Cortex of kidney (tissue), 1 donor: Measurements from ENCODE around the gene KCNJ5.

ENCODE experiments used
- DNase-seq: peaks from one replicate; lab custom pipeline; 2025; lab: John Stamatoyannopoulos, UW

The KCNJ5 gene

DNA sequence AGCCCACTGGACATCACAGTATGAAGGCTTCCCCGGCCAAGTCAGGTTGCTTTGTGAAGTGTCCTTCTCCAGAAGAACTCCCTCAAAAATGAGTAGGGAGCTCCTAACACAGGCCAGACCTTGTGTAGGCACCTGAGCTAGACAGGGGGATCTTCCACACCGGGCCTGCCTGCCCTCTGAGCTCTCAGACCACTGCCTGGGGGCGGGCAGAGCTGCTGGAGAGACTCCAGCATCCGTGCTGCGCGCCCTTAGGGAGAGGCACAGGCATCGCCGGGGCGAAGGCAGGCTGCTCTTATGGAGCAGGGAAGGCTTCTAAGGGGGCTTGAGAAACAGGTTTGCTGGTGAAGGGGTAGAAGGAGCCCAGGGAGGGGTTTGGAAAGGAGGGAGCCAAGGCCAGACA, 4.4 kb downstream of the KCNJ5 start:
- DNase-seq, result no peak

DNA sequence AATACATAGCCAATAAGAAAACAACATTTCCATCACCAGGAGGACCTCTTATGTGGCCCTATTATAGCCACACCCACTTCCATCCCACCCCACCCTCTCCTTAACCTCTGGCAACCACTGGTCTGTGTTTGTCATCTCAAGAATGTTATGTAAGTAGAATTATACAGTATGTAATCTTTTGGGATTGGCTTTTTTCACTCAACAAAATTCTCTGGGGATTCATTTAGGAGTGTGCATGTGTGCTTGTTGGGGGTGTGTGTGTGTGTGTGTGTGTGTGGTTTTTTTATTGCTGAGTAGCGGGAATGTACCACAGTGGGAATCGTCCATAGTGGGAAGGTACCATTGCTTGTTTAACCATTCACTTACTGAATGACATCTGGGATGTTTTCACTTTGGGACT, 5.2 kb downstream of the KCNJ5 start:
- DNase-seq, result no peak

DNA sequence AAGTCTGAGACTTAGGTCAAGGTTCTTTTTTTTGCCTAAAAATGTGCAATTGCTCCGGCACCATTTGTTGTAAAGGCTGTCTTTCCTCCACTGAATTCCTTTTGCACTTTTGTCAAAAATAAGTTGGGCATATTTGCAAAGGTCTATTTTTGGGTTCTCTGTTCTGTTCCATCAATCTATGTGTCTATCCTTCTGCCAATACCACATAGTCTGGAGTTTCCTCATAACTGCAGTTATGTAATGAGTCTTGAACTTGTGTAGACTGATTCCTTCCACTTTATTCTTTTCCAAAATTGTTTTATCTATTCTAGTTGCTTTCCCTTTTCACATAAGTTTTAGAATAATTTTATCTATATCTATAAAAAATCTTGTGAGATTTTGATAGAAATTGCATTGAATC, 6.7 kb downstream of the KCNJ5 start:
- DNase-seq, result no peak

DNA sequence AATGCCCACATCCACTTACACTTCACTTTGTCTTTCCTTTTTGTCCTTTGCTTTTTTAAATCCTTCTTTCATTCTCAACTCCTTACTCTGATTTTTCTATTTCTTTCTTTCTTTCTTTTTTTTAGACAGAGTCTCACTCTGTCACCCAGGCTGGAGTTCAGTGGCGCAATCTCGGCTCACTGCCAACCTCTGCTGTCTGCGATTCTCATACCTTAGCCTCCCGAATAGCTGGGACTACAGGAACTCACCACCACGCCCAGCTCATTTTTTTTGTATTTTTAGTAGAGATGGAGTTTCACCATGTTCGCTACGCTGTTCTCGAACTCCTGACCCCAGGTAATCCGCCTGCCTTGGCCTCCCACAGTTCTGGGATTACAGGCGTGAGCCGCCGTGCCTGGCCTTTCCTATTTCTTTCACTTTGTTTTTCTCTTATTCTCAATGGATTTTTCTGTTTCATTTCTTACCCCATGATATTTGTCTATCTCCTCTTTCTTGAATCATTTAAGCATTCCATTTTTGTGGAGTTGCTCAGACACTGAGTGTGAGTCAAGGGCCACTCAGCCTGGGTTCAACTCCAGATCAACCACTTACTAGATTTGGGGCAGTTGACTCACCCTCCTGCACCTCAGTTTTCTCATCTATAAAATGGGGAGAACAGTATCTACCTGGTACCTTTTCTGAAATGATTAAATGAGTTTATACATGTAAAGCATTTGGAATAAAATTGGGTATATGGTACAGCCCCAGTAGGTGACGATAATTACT, 7.6 kb downstream of the KCNJ5 start:
- DNase-seq, result no peak

DNA sequence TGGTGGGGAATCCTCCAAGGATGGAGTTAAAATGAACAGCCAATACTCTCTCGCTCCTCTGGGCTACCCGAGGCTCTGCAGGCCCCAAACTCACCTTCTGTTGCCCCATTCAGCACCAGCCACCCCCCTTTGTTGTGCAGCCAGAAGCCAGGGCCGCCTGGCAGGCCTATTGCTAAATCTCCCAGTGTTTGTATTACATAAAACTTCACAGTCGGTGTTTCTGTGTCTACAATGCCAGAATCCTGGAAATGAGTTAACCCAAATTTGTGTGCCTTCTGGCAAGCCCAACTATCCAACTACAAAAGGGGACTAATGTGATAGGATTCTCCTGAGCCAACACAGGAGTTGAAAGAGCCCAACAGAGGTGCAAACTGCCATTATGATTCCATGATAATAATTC, 9.3 kb downstream of the KCNJ5 start:
- no peak for DNase-seq

DNA sequence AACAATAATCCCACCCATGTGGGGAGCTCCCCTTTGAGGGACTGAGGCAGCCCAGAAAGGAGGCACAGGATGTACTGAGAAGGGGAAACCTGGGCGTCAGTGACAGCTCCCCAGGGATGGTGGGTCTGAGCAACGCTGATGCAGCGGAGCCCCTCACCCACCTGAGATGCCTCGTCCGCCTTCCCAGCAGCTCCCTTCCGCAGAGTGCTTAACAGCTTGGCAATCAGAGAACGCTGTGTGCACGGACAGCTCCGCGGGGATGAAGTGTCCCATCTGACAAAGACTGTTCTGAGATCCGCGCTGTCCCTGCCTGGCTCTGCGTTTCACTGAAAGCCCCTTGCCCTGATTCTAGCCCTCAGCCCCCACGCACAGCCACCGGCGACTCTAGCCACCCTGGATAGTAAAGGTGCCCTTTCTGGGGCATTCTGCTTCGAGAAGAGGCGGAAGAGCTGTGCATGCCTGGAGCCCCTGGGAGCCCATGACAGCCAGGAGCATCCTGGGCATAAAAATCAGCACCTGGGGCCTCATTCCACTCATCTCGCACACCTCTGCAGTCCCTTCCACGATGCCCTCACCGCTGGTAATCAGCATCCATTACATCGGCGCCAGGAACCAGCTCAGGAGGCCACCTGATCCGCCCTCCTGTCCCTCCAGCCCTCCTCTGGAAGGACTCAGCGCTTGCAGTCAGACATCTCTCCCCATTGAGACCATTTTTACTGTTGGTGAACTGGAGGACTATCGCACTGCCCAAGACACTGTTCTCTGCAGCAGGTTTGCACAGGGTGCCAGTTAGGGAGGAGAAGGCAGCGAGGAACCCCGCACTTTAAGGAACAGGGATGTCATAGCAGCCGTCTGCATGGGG, 10.7 kb downstream of the KCNJ5 start:
- no peak for DNase-seq

DNA sequence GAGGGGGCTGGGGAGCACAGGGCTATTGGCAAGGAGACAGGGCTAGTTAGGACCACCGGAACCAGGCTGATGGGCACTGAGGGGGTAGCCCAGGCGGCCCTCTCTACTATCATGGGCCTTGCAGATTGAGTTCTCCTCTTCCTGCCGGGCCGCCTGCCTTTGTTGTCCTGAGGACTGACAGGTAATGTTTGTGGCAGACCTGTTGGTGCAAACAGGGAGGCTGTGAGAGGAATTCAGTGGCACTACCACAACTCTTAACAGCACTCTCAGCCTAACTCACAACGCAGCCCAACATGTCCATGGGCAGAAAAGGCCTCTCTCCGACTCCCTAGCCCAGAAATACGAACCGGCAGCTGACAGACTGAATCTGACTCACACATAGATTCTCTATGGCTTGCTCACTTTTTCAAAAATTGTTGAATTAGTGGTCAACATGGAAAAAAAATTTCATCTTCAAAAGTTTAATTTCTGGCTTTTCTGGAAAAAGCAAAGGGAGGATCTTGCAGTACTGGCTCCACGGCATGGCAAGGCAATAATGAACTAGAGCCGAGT, 11.4 kb downstream of the KCNJ5 start:
- DNase-seq, result no peak

DNA sequence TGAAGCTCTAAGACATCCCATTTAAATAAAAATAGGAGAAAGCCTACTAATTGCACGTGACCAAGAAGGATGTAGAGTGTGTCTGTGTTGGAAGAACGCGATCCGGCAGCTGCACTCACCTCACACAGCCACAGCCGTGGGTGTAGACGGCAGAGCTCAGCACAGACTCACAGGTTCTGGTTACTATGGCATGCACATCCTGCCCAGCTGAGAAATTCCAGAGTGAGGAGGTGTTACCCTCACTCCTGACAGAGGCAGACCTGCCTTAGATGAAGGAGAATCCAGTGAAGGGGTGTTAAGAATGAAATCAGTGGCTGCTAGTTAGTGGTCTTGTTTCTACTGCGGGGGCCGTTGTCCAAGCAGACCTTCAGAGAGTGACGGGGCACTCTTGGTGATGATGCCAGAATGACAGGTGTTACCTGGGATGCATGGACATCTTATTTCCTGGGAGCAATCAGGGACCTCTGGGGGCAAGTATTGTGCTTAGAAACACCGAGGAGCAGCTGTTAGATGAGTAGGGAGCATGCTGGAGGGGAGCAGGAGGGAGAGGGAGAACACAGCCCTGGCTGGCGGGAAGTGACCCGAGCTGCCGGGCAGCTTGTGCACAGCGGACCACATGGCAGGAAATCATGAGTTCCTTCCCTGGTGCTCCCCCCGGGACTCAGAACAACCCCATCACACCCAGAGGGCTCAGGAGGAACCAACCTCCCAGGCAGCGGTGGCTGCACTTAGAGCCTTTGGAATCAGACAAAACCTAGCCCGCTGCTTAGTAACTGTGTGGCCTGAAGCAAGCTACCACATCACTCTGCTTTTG, 12.3 kb downstream of the KCNJ5 start:
- DNase-seq, result no peak

DNA sequence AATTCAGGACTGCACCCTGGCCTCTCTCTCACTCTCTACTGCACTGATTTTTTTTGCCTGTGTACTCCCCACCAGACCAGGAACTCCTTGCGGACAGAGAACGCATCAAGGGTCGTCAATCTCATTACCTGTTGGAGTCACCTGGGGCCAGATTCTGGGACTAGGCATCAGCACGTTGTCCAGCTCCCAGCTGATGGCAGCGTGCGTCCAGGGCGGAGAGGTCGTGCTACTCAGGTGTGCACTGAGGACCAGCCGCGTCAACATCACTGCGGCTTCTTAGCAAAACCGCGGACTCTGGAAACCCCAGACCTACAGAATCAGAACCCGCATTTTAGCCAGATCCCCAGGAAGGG, 13.1 kb downstream of the KCNJ5 start:
- DNase-seq, result no peak

DNA sequence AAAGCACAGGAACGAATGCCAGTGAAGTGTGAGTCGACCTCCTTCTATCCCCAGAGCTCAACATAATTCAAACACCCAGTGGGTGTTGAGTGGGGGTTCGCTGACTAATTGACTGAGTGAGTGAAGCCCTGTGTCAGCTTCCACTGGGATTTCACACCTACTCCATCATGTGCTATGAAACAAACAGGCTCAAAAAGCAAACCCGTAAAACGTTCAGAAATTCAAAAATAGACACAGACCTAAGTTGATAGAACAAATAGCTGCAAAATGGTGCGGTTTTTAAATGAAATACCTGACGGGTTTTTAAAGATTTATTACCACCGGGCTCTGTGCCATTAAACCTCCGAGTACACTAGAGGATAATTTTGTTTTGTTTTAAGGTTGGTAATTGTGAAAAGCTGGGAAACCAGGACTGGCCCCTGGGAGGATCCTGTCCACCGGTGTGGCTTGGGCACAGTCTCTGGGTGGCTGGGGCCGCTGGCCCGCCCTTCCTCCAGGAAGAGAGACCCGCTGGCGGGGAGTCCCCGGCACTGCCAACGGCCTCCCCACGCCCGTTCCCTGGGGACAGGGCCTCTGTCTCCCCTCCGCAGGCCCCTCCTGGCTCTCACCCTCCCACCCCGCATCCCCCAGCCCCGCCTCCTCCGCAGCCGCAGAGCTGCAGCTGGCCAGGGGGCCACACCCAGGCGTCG, 13.6 kb downstream of the KCNJ5 start:
- no peak for DNase-seq

DNA sequence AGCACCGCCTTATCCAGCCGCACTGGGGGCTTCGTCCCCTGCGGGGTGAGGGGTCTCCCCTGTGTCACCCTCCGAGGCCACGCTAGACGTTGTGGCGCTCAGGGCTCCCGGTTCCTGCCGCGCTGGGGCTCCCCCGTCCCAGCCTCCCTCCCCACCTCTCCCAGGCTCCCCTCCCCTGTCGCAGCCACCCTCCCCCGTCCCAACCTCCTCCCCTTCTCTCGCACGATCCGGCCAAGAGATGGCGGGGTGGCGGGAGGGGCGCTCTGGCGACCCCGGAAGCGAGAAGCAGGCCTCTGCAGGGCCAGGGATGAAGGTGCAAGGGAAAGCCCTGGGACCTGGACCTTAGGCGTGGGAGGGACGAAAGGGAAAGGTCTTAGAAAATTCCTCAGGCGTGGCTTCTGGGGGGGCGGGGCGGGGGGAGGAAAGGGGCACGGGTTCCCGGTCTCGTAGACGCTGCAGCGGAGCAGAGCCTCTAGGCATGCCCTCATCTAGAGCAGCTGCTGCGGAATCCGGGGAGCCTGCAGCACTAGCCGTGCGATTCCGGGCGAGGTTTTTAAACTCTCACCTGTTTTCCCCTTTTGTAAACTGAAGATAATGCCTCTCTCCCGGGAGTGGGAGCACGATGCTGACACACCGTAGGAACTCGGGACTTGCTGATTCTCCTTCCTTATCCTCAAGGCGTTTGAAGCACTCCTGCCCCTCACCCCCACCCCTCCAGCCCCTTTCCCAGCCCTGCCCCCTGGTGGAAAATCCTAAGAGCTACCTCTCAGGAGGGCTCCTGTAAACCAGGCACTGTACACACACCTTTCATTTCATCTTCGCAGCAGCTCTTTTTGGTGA, 14.4 kb downstream of the KCNJ5 start:
- no peak for DNase-seq

DNA sequence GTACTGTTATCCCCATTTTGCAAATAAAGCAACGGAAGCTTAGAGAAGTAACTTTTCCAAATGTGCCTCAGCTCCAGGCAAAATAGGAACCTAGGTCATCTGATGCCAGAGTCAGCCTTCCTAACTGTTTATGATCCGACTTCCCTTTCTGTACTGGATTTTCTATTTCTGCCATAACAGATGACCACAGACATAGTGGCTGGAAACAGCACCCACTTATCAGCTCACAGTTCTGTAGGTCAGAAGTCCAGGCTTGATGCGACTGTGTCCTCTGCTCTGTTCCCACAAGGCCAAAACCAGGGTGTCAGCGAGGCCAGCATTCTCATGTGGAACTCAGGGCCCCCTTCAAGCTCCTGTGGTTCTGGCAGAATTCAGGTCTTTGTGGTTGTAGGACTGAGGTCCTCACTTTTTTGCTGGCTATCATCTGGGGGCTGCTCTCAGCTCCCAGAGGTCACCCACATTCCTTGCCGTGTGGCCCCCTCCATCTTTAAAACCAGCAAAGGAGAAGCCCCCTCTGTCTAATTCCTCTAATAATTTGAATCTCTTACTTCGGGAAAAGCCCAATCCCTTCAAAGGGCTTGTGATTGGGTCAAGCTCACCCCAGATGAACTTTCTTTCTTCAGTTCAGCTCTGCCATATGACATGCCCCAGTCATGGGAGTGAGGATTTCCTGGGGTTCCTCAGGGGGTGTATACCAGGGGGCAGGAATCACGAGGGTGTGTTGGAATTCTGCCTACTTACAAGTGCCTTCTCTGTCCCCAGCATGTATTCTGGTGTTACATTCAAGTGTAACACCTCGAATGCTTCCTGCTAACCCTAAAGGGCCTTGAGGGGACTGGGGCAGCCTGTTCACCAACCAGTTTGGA, 15.3 kb downstream of the KCNJ5 start:
- DNase-seq, result no peak

DNA sequence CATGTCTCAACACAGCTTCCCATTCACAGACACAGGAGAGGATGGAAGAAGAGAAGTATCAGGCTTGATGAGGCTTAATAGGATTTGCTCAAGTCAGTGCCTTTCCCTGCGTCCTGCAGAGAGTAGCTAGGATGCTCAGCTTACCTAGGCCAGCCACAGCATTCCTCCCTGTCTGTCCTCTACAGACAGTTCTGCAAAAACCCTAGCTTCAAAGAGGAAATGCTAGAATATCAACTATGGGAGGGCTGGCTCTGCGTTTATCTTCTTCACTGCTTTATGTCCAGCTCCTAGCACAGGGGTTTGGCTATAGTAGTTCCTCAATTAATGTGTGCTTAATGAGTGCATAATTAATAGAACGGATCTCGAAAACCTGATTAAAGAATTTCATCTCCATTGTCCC, 16.4 kb downstream of the KCNJ5 start:
- no peak for DNase-seq

DNA sequence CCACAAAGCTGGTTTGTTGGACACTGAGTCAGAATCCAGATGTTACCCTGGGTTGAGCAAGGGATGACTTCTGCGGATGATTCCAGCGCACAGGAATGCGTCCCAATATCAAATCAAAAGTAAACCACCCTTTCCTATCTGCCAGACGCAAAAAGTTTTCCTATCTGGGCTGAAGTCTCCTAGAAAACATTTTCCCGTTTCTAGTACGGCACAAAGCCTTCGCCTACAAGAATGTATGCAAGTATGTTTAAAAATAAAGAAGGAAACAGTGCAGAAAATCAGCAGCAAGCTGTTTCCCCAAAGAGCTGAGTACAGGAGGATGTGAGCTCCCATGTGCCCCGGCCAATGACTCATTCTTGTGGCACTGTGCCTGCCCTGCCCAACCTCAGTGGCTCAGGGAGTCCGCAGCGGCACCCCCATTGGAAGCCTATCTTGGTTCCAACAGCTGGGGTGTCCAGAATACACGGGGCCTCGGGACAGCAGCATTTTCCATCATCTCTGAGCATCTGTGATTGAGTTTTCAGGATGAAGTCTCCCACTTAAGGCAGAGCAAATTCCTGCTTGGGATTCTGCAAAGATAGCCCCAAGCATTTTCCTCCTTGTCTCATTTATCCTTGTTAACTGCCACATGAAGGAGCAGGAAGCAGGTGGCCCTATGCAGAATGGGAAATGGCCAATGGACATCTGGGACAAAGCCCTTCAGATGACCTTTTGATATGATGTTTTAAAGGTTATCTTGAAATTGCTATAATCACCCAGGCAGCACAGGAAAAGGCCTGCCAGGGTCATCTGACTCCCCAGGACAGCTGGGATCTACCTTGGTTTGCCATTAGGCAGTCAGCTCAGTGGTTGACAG, 17.5 kb downstream of the KCNJ5 start:
- no peak for DNase-seq

DNA sequence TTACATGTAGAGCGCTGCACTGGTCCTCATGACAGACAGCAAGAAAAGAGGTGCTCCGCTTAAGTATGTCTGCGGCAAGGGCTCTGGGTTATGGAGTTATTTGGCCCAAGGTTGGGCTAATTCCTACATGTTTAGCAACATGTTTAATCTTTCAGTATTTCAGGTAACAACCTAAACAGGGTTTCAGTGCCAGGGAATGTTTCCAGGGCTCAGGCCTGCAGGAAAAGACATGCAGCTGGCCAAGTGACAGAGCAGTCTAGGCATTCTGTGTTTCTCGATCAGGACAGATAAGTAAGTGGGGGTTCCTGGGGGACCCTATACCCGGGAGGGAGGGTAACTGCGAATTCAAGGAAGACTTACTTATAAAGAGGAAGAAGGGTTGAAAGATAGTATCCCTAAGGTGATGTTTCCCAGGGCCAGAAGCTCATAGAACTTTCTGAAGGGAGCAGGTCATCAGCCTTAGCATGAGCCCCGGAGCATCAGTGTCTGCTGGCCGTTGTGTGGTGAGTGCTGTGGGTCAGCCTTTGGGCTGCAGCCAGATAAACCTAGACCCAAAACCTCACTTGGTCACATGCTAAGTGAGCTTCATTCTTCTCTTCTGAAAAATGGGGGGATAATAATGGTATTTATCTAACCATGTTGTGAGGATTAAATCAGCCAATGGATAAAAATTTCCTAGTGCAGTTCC, 18.4 kb downstream of the KCNJ5 start:
- no peak for DNase-seq

DNA sequence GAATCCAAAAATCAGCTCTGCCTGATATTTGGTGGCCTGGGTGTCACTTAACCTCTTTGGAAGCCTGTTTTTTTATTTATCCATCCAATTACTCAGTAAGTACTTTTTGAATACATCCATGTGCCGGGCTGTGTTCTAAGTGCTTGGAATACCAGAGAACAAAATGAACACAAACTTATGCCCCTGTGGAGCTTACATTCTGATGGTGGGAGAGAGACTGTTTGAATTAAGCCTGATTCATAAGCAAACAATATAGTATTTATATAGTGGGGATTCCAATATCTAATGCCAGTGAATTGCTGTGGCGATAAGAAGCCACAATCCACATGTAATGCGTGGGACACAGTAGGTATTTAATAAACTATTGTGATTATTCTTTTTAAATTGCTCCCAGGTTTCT, 19.4 kb downstream of the KCNJ5 start:
- no peak for DNase-seq

DNA sequence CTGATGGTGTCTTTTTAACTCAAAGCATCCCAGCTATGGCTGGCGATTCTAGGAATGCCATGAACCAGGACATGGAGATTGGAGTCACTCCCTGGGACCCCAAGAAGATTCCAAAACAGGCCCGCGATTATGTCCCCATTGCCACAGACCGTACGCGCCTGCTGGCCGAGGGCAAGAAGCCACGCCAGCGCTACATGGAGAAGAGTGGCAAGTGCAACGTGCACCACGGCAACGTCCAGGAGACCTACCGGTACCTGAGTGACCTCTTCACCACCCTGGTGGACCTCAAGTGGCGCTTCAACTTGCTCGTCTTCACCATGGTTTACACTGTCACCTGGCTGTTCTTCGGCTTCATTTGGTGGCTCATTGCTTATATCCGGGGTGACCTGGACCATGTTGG, 20.1 kb downstream of the KCNJ5 start:
- no peak for DNase-seq

DNA sequence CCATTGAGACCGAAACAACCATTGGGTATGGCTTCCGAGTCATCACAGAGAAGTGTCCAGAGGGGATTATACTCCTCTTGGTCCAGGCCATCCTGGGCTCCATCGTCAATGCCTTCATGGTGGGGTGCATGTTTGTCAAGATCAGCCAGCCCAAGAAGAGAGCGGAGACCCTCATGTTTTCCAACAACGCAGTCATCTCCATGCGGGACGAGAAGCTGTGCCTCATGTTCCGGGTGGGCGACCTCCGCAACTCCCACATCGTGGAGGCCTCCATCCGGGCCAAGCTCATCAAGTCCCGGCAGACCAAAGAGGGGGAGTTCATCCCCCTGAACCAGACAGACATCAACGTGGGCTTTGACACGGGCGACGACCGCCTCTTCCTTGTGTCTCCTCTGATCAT, 20.5 kb downstream of the KCNJ5 start:
- DNase-seq, result no peak
